H9 (cell line): ENCODE results near the gene SKIL. TPM values are rescaled to one million over a fixed set of nuclear protein-coding genes. Genes with fewer than 3 reads are reported as not detected.
A peak's percentile ranks its signal among the peaks of the same experiment; 100 is the strongest.

Experiments
- DNase-seq: peaks from one replicate; pipeline ENCODE4 v3.0.0-alpha.2; 2017
- H2AFZ ChIP-seq: one replicate; pipeline ENCODE4 v1.6.1; 2013; ENCODE audit warnings: mild to moderate bottlenecking, low read length, control low read depth, moderate library complexity
- H2AK5ac ChIP-seq: 2 replicates; pipeline ENCODE4 v1.6.1; 2013; ENCODE audit warnings: low read length, control low read depth, mixed read lengths; ENCODE audit not compliant: insufficient read length
- H2BK120ac ChIP-seq: one replicate; pipeline ENCODE4 v1.6.1; 2013; ENCODE audit warnings: low read depth, mild to moderate bottlenecking, low read length, control low read depth, inconsistent platforms; ENCODE audit not compliant: poor library complexity, severe bottlenecking
- H2BK12ac ChIP-seq: 2 replicates; pipeline ENCODE4 v1.6.1; 2013; ENCODE audit warnings: low read length, control low read depth, mixed read lengths, low read depth; ENCODE audit not compliant: insufficient read length
- H2BK15ac ChIP-seq: 2 replicates; pipeline ENCODE4 v1.6.1; 2013; ENCODE audit warnings: low read depth, low read length, control low read depth
- H2BK20ac ChIP-seq: one replicate; pipeline ENCODE4 v1.6.1; 2013; ENCODE audit warnings: low read depth, mild to moderate bottlenecking, low read length, control low read depth, inconsistent platforms; ENCODE audit not compliant: poor library complexity, severe bottlenecking
- H2BK5ac ChIP-seq: 2 replicates; pipeline ENCODE4 v1.6.1; 2013; ENCODE audit warnings: low read length, control low read depth, mixed read lengths; ENCODE audit not compliant: insufficient read length
- H3K14ac ChIP-seq: 2 replicates; pipeline ENCODE4 v1.6.1; 2013; ENCODE audit warnings: low read length, control low read depth; ENCODE audit not compliant: insufficient read depth
- H3K18ac ChIP-seq: 2 replicates; pipeline ENCODE4 v1.6.1; 2013; ENCODE audit warnings: low read depth, mild to moderate bottlenecking, mixed read lengths, low read length, control low read depth; ENCODE audit not compliant: insufficient read length
- H3K23ac ChIP-seq: 2 replicates; pipeline ENCODE4 v1.6.1; 2013; ENCODE audit warnings: low read length, control low read depth, mixed read lengths, low read depth; ENCODE audit not compliant: insufficient read length
- H3K23me2 ChIP-seq: 2 replicates; pipeline ENCODE4 v1.6.1; 2013; ENCODE audit warnings: low read depth, mild to moderate bottlenecking, mixed read lengths, low read length, control low read depth; ENCODE audit not compliant: insufficient read length, poor library complexity, severe bottlenecking
- H3K27ac ChIP-seq: 2 replicates; pipeline ENCODE4 v1.5.1; 2013; ENCODE audit warnings: low read length, control low read depth, mixed read lengths, low read depth; ENCODE audit not compliant: insufficient read length
- H3K27me3 ChIP-seq: 2 replicates; pipeline ENCODE4 v1.6.1; 2013; ENCODE audit warnings: low read length, control low read depth, inconsistent platforms; ENCODE audit not compliant: insufficient read depth
- H3K4ac ChIP-seq: 2 replicates; pipeline ENCODE4 v1.6.1; 2013; ENCODE audit warnings: low read depth, mild to moderate bottlenecking, control low read depth, inconsistent platforms, low read length, moderate library complexity
- H3K4me1 ChIP-seq: 2 replicates; pipeline ENCODE4 v1.6.1; 2013; ENCODE audit warnings: low read length, control low read depth, inconsistent platforms; ENCODE audit not compliant: insufficient read depth
- H3K4me2 ChIP-seq: 2 replicates; pipeline ENCODE4 v1.6.1; 2013; ENCODE audit warnings: low read length, control low read depth, mixed read lengths; ENCODE audit not compliant: insufficient read length, insufficient read depth
- H3K56ac ChIP-seq: 2 replicates; pipeline ENCODE4 v1.6.1; 2013; ENCODE audit warnings: low read depth, mild to moderate bottlenecking, mixed read lengths, low read length, control low read depth; ENCODE audit not compliant: insufficient read length
- H3K79me1 ChIP-seq: 2 replicates; pipeline ENCODE4 v1.6.1; 2013; ENCODE audit warnings: low read depth, mild to moderate bottlenecking, moderate library complexity, low read length, control low read depth, inconsistent platforms; ENCODE audit not compliant: insufficient read depth, poor library complexity, severe bottlenecking
- H3K79me2 ChIP-seq: 2 replicates; pipeline ENCODE4 v1.6.1; 2013; ENCODE audit warnings: low read length, control low read depth, inconsistent platforms; ENCODE audit not compliant: insufficient read depth
- H3K9ac ChIP-seq: 2 replicates; pipeline ENCODE4 v1.6.1; 2013; ENCODE audit warnings: low read length, control low read depth, mixed read lengths; ENCODE audit not compliant: insufficient read length; ENCODE audit errors: extremely low read depth
- H3K9me3 ChIP-seq: one replicate; pipeline ENCODE4 v1.6.1; 2013; ENCODE audit warnings: low read depth, low read length, inconsistent platforms; ENCODE audit not compliant: control insufficient read depth
- H3T11ph ChIP-seq: one replicate; pipeline ENCODE4 v1.6.1; 2013; ENCODE audit warnings: mild to moderate bottlenecking, low read length, control low read depth, inconsistent platforms
- H4K20me1 ChIP-seq: one replicate; pipeline ENCODE4 v1.6.1; 2013; ENCODE audit not compliant: control insufficient read depth, insufficient read length, insufficient read depth
- H4K5ac ChIP-seq: 2 replicates; pipeline ENCODE4 v1.6.1; 2013; ENCODE audit warnings: low read depth, mild to moderate bottlenecking, mixed read lengths, low read length, control low read depth; ENCODE audit not compliant: insufficient read length
- H4K8ac ChIP-seq: replicated peaks from 2 replicates; pipeline ENCODE4 v1.6.1; 2013; ENCODE audit warnings: low read length, control low read depth, mixed read lengths, low read depth; ENCODE audit not compliant: insufficient read length
- H4K91ac ChIP-seq: 2 replicates; pipeline ENCODE4 v1.6.1; 2013; ENCODE audit warnings: low read depth, mild to moderate bottlenecking, moderate library complexity, mixed read lengths, low read length, control low read depth; ENCODE audit not compliant: insufficient read length
- H3K27ac Mint-ChIP-seq, 3 experiments: 2 replicates in 2 of 3; 3 replicates in 1 of 3; pipeline ENCODE4 v1.8.0; 2020 to 2021; ENCODE audit warnings: mixed read lengths in 3 of 3, mild to moderate bottlenecking in 1 of 3, moderate library complexity in 1 of 3
- H3K27me3 Mint-ChIP-seq: 2 replicates; pipeline ENCODE4 v1.8.0; 2021; ENCODE audit warnings: low read depth, mild to moderate bottlenecking, moderate library complexity, mixed read lengths
- H3K36me3 Mint-ChIP-seq, 3 experiments: 2 replicates in 2 of 3; 3 replicates in 1 of 3; pipeline ENCODE4 v1.8.0; 2020 to 2021; ENCODE audit warnings: low read depth in 3 of 3, mixed read lengths in 3 of 3; ENCODE audit not compliant: insufficient read depth in 1 of 3
- H3K4me1 Mint-ChIP-seq, 2 experiments: 2 replicates each; pipeline ENCODE4 v1.8.0; 2020; ENCODE audit warnings: mixed read lengths in 2 of 2
- H3K4me3 Mint-ChIP-seq, 2 experiments: 2 replicates in 1 of 2; 3 replicates in 1 of 2; pipeline ENCODE4 v1.8.0; 2020 to 2021; ENCODE audit warnings: mild to moderate bottlenecking in 2 of 2, mixed read lengths in 2 of 2, moderate library complexity in 1 of 2
- H3K9me3 Mint-ChIP-seq, 2 experiments: 2 replicates in 1 of 2; 3 replicates in 1 of 2; pipeline ENCODE4 v1.8.0; 2020; ENCODE audit warnings: mild to moderate bottlenecking in 2 of 2, mixed read lengths in 2 of 2, moderate library complexity in 1 of 2
- CTCF ChIP-seq: fragments of 200-600 bp; sonication (generic); conservative IDR thresholded peaks from 3 replicates; pipeline ENCODE4 v1.8.0; 2021; ENCODE audit warnings: antibody characterized with exemption, mild to moderate bottlenecking
- WGBS: extraction: QIAGEN DNeasy Blood & Tissue Kit; methylation state at CpG from one replicate; pipeline ENCODE4 v1.1.7; 2013; ENCODE audit warnings: missing lambda C conversion rate, low lambda C conversion rate, mixed read lengths; ENCODE audit not compliant: insufficient read length; ENCODE audit errors: extremely low coverage; 5-methylcytosine and 5-hydroxymethylcytosine counted together
- total RNA-seq: library from RNA; stranded (reverse); gene quantifications from 2 replicates; pipeline ENCODE4 v1.2.1, GENCODE V29; 2021

SKIL gene
- total RNA-seq, 1 experiment from 2014 or later = 170 TPM

- peaks cover 14 to 20% of the 10 kb centered on the region in 2 experiments for H3K4me1 Mint-ChIP-seq
- H3K9ac ChIP-seq = no peak overlapping the region
- H3K56ac ChIP-seq = no peak overlapping the region
- no peak overlapping the region for H2BK12ac ChIP-seq
- no peaks in the 10 kb centered on the region for H3K79me2 ChIP-seq
- no peak overlapping the region for H3K14ac ChIP-seq
- no peak overlapping the region for H3K18ac ChIP-seq
- no peak overlapping the region for H2BK120ac ChIP-seq
- H2AFZ ChIP-seq = no peak overlapping the region
- no peak overlapping the region for H3K4me2 ChIP-seq
- no peak overlapping the region for H3K4ac ChIP-seq
- no peaks in the 10 kb centered on the region for H3K27me3 Mint-ChIP-seq
- no peak overlapping the region for H3K27ac ChIP-seq
- no peaks in the 10 kb centered on the region for H3K4me1 ChIP-seq
- no CpG with 5 or more reads among the region's 1 CpG for WGBS
- H2BK15ac ChIP-seq = no peak overlapping the region
- H2BK20ac ChIP-seq = no peak overlapping the region
- TF ChIP-seq CTCF = no peak
- no peaks in the 10 kb centered on the region for H3K23me2 ChIP-seq
- peaks cover 0 to 2% (median 0%) of the 10 kb centered on the region in 3 experiments; a peak in 2 of 7 replicates for H3K36me3 Mint-ChIP-seq
- no peaks in the 10 kb centered on the region for H3K9me3 Mint-ChIP-seq
- no peak overlapping the region for H4K91ac ChIP-seq
- no peak overlapping the region for H3K4me3 Mint-ChIP-seq
- no peak for DNase-seq
- no peak overlapping the region for H2BK5ac ChIP-seq
- H3K23ac ChIP-seq = no peak overlapping the region
- H3K27ac Mint-ChIP-seq = peak overlapping the region in 1 of 3 experiments; percentile 31; a peak in 1 of 7 replicates
- H3K27me3 ChIP-seq = no peaks in the 10 kb centered on the region
- no peaks in the 10 kb centered on the region for H3K9me3 ChIP-seq
- no peak overlapping the region for H4K8ac ChIP-seq
- no peak overlapping the region for H4K5ac ChIP-seq
- no peaks in the 10 kb centered on the region for H4K20me1 ChIP-seq
- no peaks in the 10 kb centered on the region for H3K79me1 ChIP-seq
- H2AK5ac ChIP-seq = no peak overlapping the region
- no peak overlapping the region for H3T11ph ChIP-seq
These were observed 71.5 kb downstream of the SKIL start for GRCh38 chr3:170429050-170429449.
